ENCODE results near the gene PBX3. TPM values are rescaled to one million over a fixed set of nuclear protein-coding genes. Genes with fewer than 3 reads are reported as not detected.

Gene PBX3
- 1 to 10 TPM; 5.7 to 7.0 (median 6.2) TPM for polyA plus RNA-seq

DNA sequence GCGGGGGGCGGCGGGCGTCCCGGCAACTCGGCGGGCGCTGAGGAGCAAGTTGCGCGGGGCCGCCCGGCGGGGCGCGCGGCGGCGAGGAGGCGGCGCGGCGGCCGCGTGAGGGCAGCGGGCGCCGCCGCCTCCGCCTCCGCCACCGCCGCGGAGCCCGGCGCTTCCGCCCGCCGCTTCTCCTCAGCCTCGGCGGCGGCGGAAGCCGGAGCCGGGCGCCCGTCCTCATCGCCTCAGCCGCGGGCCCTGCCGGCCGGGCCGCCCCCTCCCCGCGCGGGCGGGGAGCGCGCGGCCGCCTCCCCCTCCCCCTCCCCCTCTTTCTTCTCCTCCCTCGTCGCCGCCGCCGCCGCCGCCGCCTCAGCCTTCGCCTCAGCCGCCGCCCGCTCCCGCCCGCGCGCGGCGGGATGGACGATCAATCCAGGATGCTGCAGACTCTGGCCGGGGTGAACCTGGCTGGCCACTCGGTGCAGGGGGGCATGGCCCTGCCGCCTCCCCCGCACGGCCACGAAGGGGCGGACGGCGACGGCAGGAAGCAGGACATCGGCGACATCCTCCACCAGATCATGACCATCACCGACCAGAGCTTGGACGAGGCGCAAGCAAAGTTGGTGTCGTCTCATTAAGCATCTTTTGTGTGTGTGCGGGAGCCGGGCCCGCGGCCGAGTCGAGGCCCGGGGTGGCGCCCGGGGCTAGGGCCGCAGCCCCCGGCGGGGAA is at the start of gene PBX3:
Gene PBX3, plus strand, starts transcription at position 321 of the 712 bp plus-strand sequence.
- Mint-ChIP-seq H3K27ac (peak within 1 kb of the TSS; percentile 68 to 94 (median 90)), H3K36me3 (no peaks in the 10 kb centered on the region), H3K9me3 (no peaks in the 10 kb centered on the region), H3K4me3 (peak within 1 kb of the TSS; percentile 95 to 96 (median 95)), H3K4me1 (peaks cover 23 to 47% of the 10 kb centered on the region in 2 donors), H3K27me3 (ENCODE audit: low read depth in 3 of 3) (peaks cover 9 to 15% (median 12%) of the 10 kb centered on the region in 3 donors)
- DNase-seq, result peak; percentile 45 to 53 (median 49)

DNA sequence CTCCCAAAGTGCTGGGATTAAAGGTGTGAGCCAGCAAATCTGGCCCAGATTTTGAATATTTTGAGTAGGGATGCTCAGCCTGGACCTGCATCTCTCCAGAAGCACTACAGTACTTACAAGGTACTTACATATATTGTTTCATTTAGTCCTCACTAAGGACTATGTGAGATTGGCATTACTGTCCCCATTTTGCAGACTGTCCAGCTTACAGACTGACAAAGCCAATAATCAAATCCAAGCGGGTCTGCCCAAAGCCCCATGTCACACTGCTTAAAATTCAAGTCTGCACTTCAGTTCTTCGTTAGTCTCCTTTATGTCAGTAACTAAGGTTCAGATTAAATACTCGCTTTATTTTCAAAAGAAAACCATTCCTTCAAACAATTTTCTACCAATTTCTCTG is 47.3 kb upstream of the PBX3 start:
- Mint-ChIP-seq H3K27me3 (ENCODE audit: low read depth in 3 of 3) (peaks cover 0 to 1% (median 0%) of the 10 kb centered on the region in 3 donors), H3K9me3 (no peaks in the 10 kb centered on the region), H3K4me3 (no peak overlapping the region), H3K36me3 (no peaks in the 10 kb centered on the region), H3K4me1 (peaks cover 32 to 59% of the 10 kb centered on the region in 2 donors), H3K27ac (no peak overlapping the region)
- DNase-seq, result no peak

GRCh38 chr9:125700791-125701190 is 46.4 kb upstream of the PBX3 start:
- Mint-ChIP-seq H3K27me3 (ENCODE audit: low read depth in 3 of 3) (peaks cover 0 to 1% (median 0%) of the 10 kb centered on the region in 3 donors), H3K27ac (peak overlapping the region in 1 of 6 donors; percentile 13), H3K4me1 (peaks cover 37 to 63% of the 10 kb centered on the region in 2 donors), H3K36me3 (no peaks in the 10 kb centered on the region), H3K4me3 (no peak overlapping the region), H3K9me3 (no peaks in the 10 kb centered on the region)
- DNase-seq, result no peak

DNA sequence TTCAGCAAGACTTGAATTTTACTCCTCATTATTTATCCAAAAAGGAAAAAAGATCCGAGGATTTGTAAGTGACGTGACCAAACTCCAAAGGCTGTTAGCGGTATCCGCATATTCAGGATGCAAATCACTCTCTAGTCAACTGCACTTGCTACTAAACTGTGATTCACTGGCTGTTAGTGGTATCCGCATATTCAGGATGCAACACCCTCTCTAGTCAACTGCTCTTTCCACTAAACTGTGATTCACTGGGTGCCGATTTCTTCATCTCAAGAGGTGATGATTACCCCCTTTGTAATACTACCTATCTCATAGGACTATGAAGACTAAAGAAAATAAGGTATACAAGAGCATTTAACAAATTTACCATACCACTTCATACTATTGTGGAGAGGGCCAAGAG is 45.8 kb upstream of the PBX3 start:
- DNase-seq, result no peak
- peaks cover 39 to 69% of the 10 kb centered on the region in 2 donors for H3K4me1 Mint-ChIP-seq
- H3K9me3 Mint-ChIP-seq, result no peaks in the 10 kb centered on the region
- no peak overlapping the region for H3K27ac Mint-ChIP-seq
- H3K4me3 Mint-ChIP-seq, result no peak overlapping the region
- peaks cover 0 to 1% (median 0%) of the 10 kb centered on the region in 3 donors for H3K27me3 Mint-ChIP-seq (ENCODE audit: low read depth in 3 of 3)
- H3K36me3 Mint-ChIP-seq, result no peaks in the 10 kb centered on the region

- no peaks in the 10 kb centered on the region for H3K36me3 Mint-ChIP-seq
- peaks cover 0 to 6% (median 0%) of the 10 kb centered on the region in 3 donors for H3K27me3 Mint-ChIP-seq (ENCODE audit: low read depth in 3 of 3)
- no peaks in the 10 kb centered on the region for H3K9me3 Mint-ChIP-seq
- peaks cover 43 to 59% of the 10 kb centered on the region in 2 donors for H3K4me1 Mint-ChIP-seq
- no peak overlapping the region for H3K4me3 Mint-ChIP-seq
- no peak for DNase-seq
- H3K27ac Mint-ChIP-seq, result peak overlapping the region in 4 of 6 donors; percentile 2 to 52 (median 22)
These were observed 43.5 kb upstream of the PBX3 start for GRCh38 chr9:125703662-125704061.

DNA sequence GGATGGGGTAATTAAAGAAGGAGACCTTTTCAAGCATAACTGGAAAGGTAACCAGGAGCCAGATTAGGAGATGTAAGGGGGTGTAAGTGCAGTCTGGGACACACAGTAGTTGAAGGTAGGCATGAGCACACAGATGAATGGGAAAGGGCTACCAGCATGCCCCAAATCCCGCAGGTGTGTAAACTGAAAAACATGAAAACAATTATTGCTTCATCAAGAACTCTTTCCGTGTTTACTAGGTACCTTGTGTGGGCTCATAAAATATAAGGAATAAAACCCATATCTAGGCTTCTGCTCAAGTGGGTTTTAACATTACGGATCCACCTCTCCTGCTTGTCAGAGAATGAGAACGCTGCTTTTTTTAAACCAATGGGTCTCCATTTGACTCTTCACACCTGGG is 41.3 kb upstream of the PBX3 start:
- peaks cover 0 to 8% (median 0%) of the 10 kb centered on the region in 3 donors for H3K27me3 Mint-ChIP-seq (ENCODE audit: low read depth in 3 of 3)
- no peaks in the 10 kb centered on the region for H3K9me3 Mint-ChIP-seq
- peaks cover 44 to 45% of the 10 kb centered on the region in 2 donors for H3K4me1 Mint-ChIP-seq
- H3K4me3 Mint-ChIP-seq, result peak overlapping the region; percentile 60 to 92 (median 87)
- DNase-seq, result no peak
- no peaks in the 10 kb centered on the region for H3K36me3 Mint-ChIP-seq
- peak overlapping the region; percentile 61 to 89 (median 84) for H3K27ac Mint-ChIP-seq

DNA sequence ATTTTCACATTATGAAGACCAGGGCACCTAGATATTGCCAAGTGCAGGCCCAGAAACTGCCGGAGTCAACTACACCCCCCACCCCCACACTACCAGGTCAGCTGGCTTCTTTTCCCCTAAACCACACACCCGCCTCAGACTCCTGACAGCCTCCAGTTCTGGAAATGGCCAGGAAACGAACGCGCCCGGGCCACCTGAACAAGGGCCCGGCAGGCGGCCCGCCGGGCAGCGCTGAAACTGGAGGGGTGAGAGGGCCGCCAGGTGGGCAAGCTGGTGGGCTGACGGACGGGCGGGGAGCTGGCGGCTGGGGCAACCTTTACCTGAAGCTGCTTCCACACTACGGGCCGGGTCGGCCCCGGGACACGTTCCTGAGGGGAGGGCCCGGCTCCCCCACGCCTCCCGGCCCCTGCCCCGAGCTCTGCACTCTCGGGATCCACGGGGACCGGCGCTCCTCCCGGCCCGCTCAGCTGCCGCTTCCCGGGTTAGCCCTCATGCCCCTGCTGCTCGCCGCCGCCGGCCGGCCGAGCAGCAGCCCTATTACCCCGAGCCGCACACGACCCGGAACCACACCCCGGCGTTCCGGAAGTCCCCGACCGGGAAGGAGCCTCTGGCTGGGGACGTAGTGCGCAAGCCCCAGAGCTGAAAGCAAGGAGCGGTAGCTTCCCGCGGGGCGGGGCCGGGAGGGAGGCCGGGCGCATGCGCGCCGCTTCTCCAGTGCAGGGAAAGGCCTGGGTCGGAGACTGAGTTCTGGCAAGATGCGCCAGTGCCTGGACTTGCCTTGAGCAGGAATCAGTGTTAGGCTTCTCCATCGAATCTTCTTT is 40.3 kb upstream of the PBX3 start, which contains the start of gene MAPKAP1:
Gene MAPKAP1, minus strand, starts transcription at position 558 of the 821 bp plus-strand sequence. CDS start 34,634 bp downstream, outside the sequence.
- H3K4me3 Mint-ChIP-seq, result peak within 1 kb of the TSS; percentile 87 to 92 (median 88)

GRCh38 chr9:125707472-125707804 is 39.7 kb upstream of the PBX3 start:
- no peak for DNase-seq
- Mint-ChIP-seq H3K27me3 (ENCODE audit: low read depth in 3 of 3) (peaks cover 0 to 10% (median 2%) of the 10 kb centered on the region in 3 donors), H3K4me1 (peaks cover 36 to 40% of the 10 kb centered on the region in 2 donors)

More for the DNA sequence above, 40.3 kb upstream of the PBX3 start, which contains the start of gene MAPKAP1:
- Mint-ChIP-seq H3K27me3 (ENCODE audit: low read depth in 3 of 3) (peaks cover 0 to 12% (median 0%) of the 10 kb centered on the region in 3 donors), H3K9me3 (no peaks in the 10 kb centered on the region), H3K27ac (peak within 1 kb of the TSS; percentile 61 to 89 (median 88)), H3K4me1 (peaks cover 38 to 40% of the 10 kb centered on the region in 2 donors), H3K36me3 (no peaks in the 10 kb centered on the region)
- peak; percentile 89 to 90 (median 89) for DNase-seq

DNA sequence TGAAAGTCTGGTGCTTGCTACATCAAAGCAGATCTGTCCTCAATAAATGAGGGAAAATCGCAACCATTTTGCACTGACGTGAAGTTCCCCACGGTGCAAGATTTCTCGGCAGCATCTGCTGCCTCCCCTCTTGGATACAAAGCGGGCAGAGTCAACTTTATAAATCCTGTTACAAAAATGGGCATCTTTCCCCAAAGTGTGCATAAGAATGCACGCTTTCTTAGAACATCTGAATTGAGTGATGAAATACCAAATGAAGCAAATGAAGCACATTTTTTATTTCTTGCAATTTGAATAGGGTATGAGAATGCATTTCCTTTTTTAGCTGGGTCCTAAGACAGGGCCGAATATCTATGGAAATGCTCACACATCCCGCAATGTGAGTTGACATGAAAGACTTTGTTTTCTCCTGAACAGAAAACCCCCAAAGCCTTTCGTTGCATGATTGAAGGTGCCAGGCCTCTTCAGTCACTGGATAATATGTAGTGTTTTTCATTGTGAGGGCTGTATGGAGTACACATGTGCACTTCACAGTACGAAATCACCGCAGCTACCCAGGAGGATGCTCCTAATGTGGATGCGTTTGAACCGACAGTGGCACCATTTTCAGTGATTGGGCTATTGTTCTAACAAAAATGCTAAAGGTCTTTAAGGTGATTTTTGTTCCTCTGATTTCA is 20.6 kb upstream of the PBX3 start:
- DNase-seq, result no peak
- H3K4me1 Mint-ChIP-seq, result no peaks in the 10 kb centered on the region
- H3K27ac Mint-ChIP-seq, result no peak overlapping the region
- no peaks in the 10 kb centered on the region for H3K9me3 Mint-ChIP-seq
- H3K36me3 Mint-ChIP-seq, result no peaks in the 10 kb centered on the region
- H3K4me3 Mint-ChIP-seq, result no peak overlapping the region
- peaks cover 2 to 10% (median 5%) of the 10 kb centered on the region in 3 donors for H3K27me3 Mint-ChIP-seq (ENCODE audit: low read depth in 3 of 3)

More at GRCh38 chr9:125707472-125707804, 39.7 kb upstream of the PBX3 start:
- Mint-ChIP-seq H3K27ac (peak overlapping the region; percentile 61 to 89 (median 80)), H3K9me3 (no peaks in the 10 kb centered on the region), H3K4me3 (peak overlapping the region; percentile 82 to 92 (median 87)), H3K36me3 (no peaks in the 10 kb centered on the region)

DNA sequence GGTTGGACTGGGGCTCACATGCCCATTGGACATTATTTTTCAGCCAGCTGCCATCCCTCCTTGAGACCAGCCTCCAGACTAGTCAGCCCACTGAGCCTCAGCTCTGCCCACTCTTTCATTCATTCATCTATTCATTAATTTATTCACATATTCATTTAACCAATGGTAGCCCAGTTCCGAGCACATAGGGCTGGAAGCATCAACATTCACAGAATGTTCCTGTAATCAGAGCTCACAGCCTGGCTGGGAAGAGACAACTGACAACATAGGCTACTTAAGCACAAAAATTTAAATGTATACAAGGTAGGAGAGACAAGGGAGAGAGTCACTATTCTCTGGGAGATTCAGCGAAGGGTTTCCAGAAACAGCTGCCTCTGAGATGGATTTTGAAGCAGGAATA is 17.0 kb upstream of the PBX3 start:
- Mint-ChIP-seq H3K27me3 (ENCODE audit: low read depth in 3 of 3) (peaks cover 2 to 13% (median 5%) of the 10 kb centered on the region in 3 donors), H3K4me3 (no peak overlapping the region), H3K27ac (no peak overlapping the region), H3K9me3 (no peaks in the 10 kb centered on the region), H3K36me3 (no peaks in the 10 kb centered on the region), H3K4me1 (no peaks in the 10 kb centered on the region)
- DNase-seq, result no peak

- Mint-ChIP-seq H3K4me3 (no peak overlapping the region), H3K9me3 (no peaks in the 10 kb centered on the region), H3K27me3 (ENCODE audit: low read depth in 3 of 3) (peaks cover 2 to 11% (median 3%) of the 10 kb centered on the region in 3 donors), H3K27ac (no peak overlapping the region), H3K4me1 (no peaks in the 10 kb centered on the region), H3K36me3 (no peaks in the 10 kb centered on the region)
- no peak for DNase-seq
These were observed 14.6 kb upstream of the PBX3 start for GRCh38 chr9:125732562-125732961.

DNA sequence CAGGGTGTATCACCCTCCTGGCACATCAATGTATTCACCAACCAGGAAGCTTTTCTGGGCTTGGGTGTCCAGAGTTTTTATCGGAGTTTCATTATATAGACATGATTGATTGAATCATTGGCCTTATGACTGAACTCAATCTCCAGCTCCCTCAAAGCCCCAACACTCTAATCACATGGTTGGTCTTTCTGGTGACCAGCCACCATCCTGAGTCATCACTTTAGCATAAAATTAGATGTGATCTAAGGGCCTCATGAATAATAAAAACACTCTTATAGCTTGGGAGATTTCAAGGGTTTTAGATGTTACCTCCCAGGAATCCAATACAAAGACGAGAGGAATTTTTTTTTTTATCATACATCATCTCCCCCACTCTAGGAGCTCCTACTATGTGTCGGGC is 7.7 kb upstream of the PBX3 start:
- peaks cover 1 to 12% (median 6%) of the 10 kb centered on the region in 3 donors for H3K27me3 Mint-ChIP-seq (ENCODE audit: low read depth in 3 of 3)
- no peak overlapping the region for H3K27ac Mint-ChIP-seq
- peaks cover 0 to 4% (median 0%) of the 10 kb centered on the region in 6 donors for H3K9me3 Mint-ChIP-seq
- no peaks in the 10 kb centered on the region for H3K36me3 Mint-ChIP-seq
- no peaks in the 10 kb centered on the region for H3K4me1 Mint-ChIP-seq
- no peak for DNase-seq
- H3K4me3 Mint-ChIP-seq, result no peak overlapping the region

GRCh38 chr9:125742657-125743056 is 4.5 kb upstream of the PBX3 start:
- peaks cover 8 to 17% (median 12%) of the 10 kb centered on the region in 3 donors for H3K27me3 Mint-ChIP-seq (ENCODE audit: low read depth in 3 of 3)
- H3K27ac Mint-ChIP-seq, result no peak overlapping the region
- peaks cover 0 to 3% (median 0%) of the 10 kb centered on the region in 6 donors for H3K9me3 Mint-ChIP-seq
- H3K4me1 Mint-ChIP-seq, result peaks cover 5 to 14% of the 10 kb centered on the region in 2 donors
- H3K4me3 Mint-ChIP-seq, result no peak overlapping the region
- no peak for DNase-seq
- no peaks in the 10 kb centered on the region for H3K36me3 Mint-ChIP-seq
